H1 (cell line): ENCODE measurements around the gene SLC27A2. TPM values are rescaled to one million over a fixed set of nuclear protein-coding genes. Genes with fewer than 3 reads are reported as not detected.

Experiments
- CTCF ChIA-PET: fragments of 300-600 bp; sonication (Branson Sonifier 250); formaldehyde crosslinking; loops from one replicate; lab custom pipeline; 2021; ENCODE audit not compliant: partially characterized antibody; lab: Charles Lee
- POLR2A ChIA-PET: fragments of 300-600 bp; sonication (Branson Sonifier 250); formaldehyde crosslinking; loops from one replicate; lab custom pipeline; 2021; ENCODE audit warnings: inconsistent platforms; ENCODE audit not compliant: partially characterized antibody; lab: Charles Lee
- DNase-seq, 2 experiments: peaks; one replicate each; pipeline versions ENCODE4 v3.0.0 to v3.0.0-alpha.2; 2010 to 2022; ENCODE audit warnings: low spot score in 2 of 2, low read depth in 1 of 2, mixed read lengths in 1 of 2
- FAIRE-seq: peaks from 2 replicates; lab custom pipeline; 2011; peaks lifted over from hg19 to GRCh38; lab: Jason Lieb, UNC
- H2AFZ ChIP-seq: 2 replicates; pipeline ENCODE4 v1.8.1; 2012; ENCODE audit warnings: low read length, inconsistent platforms
- H2AK5ac ChIP-seq: 2 replicates; pipeline ENCODE4 v1.6.1; 2013; ENCODE audit warnings: low read depth, low read length
- H2BK120ac ChIP-seq: replicated peaks from 2 replicates; pipeline ENCODE3; 2013; ENCODE audit warnings: low read depth, low read length, inconsistent platforms
- H2BK12ac ChIP-seq: 2 replicates; pipeline ENCODE4 v1.6.1; 2013; ENCODE audit warnings: low read depth, low read length
- H2BK15ac ChIP-seq: 2 replicates; pipeline ENCODE4 v1.6.1; 2013; ENCODE audit warnings: low read length
- H2BK20ac ChIP-seq: 2 replicates; pipeline ENCODE4 v1.6.1; 2013; ENCODE audit warnings: low read length
- H2BK5ac ChIP-seq: 2 replicates; pipeline ENCODE4 v1.6.1; 2013; ENCODE audit warnings: low read depth, low read length
- H3K14ac ChIP-seq: 2 replicates; pipeline ENCODE4 v1.6.1; 2013; ENCODE audit warnings: inconsistent platforms; ENCODE audit not compliant: insufficient read length
- H3K18ac ChIP-seq: 2 replicates; pipeline ENCODE4 v1.6.1; 2013; ENCODE audit warnings: low read length; ENCODE audit errors: extremely low read depth
- H3K23ac ChIP-seq: 2 replicates; pipeline ENCODE4 v1.6.1; 2013; ENCODE audit warnings: inconsistent platforms; ENCODE audit not compliant: insufficient read length
- H3K23me2 ChIP-seq: 2 replicates; pipeline ENCODE4 v1.6.1; 2013; ENCODE audit warnings: low read depth, low read length
- H3K27ac ChIP-seq: 2 replicates; pipeline ENCODE4 v1.6.1; 2011; ENCODE audit warnings: low read depth, low read length, inconsistent platforms
- H3K27me3 ChIP-seq, 4 experiments: replicated peaks in 1 of 4; 1 replicate in 1 of 4; 2 replicates in 3 of 4; pipeline versions ENCODE4 v1.6.1 to v1.8.1; 2011 to 2013; ENCODE audit warnings: low read length in 3 of 4, mild to moderate bottlenecking in 3 of 4, inconsistent platforms in 2 of 4, mixed read lengths in 2 of 4, moderate library complexity in 1 of 4; ENCODE audit not compliant: control insufficient read depth in 3 of 4, insufficient read depth in 3 of 4; ENCODE audit errors: extremely low read depth in 1 of 4
- H3K36me3 ChIP-seq, 4 experiments: 2 replicates each; pipeline versions ENCODE4 v1.6.1 to v1.8.1; 2011 to 2013; ENCODE audit warnings: mild to moderate bottlenecking in 4 of 4, low read length in 3 of 4, moderate library complexity in 2 of 4, control low read depth in 1 of 4, inconsistent platforms in 1 of 4; ENCODE audit not compliant: insufficient read depth in 4 of 4, control insufficient read depth in 2 of 4
- H3K4ac ChIP-seq: replicated peaks from 2 replicates; pipeline ENCODE3; 2013; ENCODE audit warnings: low read length, low read depth, mixed read lengths, inconsistent platforms; ENCODE audit not compliant: insufficient read length
- H3K4me1 ChIP-seq, 4 experiments: replicated peaks in 1 of 4; 1 replicate in 1 of 4; 2 replicates in 3 of 4; pipeline versions ENCODE4 v1.6.1 to v1.8.1; 2011 to 2013; ENCODE audit warnings: low read length in 3 of 4, inconsistent platforms in 2 of 4, mixed read lengths in 1 of 4; ENCODE audit not compliant: insufficient read depth in 4 of 4, control insufficient read depth in 3 of 4
- H3K4me2 ChIP-seq, 2 experiments: 2 replicates each; pipeline versions ENCODE4 v1.6.1 to v1.8.1; 2011 to 2013; ENCODE audit warnings: low read depth in 2 of 2, low read length in 2 of 2, control low read depth in 1 of 2, inconsistent platforms in 1 of 2, mild to moderate bottlenecking in 1 of 2; ENCODE audit not compliant: insufficient read depth in 1 of 2
- H3K4me3 ChIP-seq, 4 experiments: fragments of 200-600, 300-600 bp in 1 of 4; sonication (generic), shearing (Covaris generic), sonication (Bioruptor Twin) in 1 of 4; 2 replicates each; pipeline versions ENCODE4 v1.5.1 to v1.8.1; 2011 to 2016; ENCODE audit warnings: low read length in 4 of 4, low read depth in 3 of 4, control low read depth in 2 of 4, inconsistent platforms in 2 of 4, mild to moderate bottlenecking in 2 of 4, mixed read lengths in 1 of 4, moderate library complexity in 1 of 4; ENCODE audit not compliant: insufficient read depth in 2 of 4; ENCODE audit errors: extremely low read depth in 1 of 4
- H3K56ac ChIP-seq: replicated peaks from 2 replicates; pipeline ENCODE3; 2013; ENCODE audit warnings: low read depth, mild to moderate bottlenecking, mixed read lengths, low read length, inconsistent platforms; ENCODE audit not compliant: insufficient read length
- H3K79me1 ChIP-seq: 2 replicates; pipeline ENCODE4 v1.6.1; 2013; ENCODE audit warnings: low read depth, low read length, control low read depth
- H3K79me2 ChIP-seq, 2 experiments: 2 replicates each; pipeline versions ENCODE4 v1.6.1 to v1.8.1; 2012 to 2013; ENCODE audit warnings: low read length in 2 of 2, mild to moderate bottlenecking in 2 of 2, inconsistent platforms in 1 of 2; ENCODE audit not compliant: insufficient read depth in 2 of 2, control insufficient read depth in 1 of 2
- H3K9ac ChIP-seq, 4 experiments: replicated peaks in 1 of 4; 1 replicate in 1 of 4; 2 replicates in 3 of 4; pipeline versions ENCODE4 v1.6.1 to v1.8.1; 2011 to 2013; ENCODE audit warnings: low read depth in 3 of 4, low read length in 3 of 4, control low read depth in 2 of 4, mild to moderate bottlenecking in 2 of 4, moderate library complexity in 2 of 4, inconsistent platforms in 1 of 4; ENCODE audit errors: extremely low read depth in 1 of 4
- H3K9me3 ChIP-seq, 2 experiments: 2 replicates each; pipeline versions ENCODE4 v1.6.1 to v1.8.1; 2012 to 2013; ENCODE audit warnings: mild to moderate bottlenecking in 2 of 2, moderate library complexity in 2 of 2, control low read depth in 1 of 2, inconsistent platforms in 1 of 2, low read depth in 1 of 2, low read length in 1 of 2, mixed read lengths in 1 of 2; ENCODE audit not compliant: insufficient read depth in 2 of 2
- H4K20me1 ChIP-seq, 2 experiments: replicated peaks in 1 of 2; 2 replicates each; pipeline versions ENCODE3 to v1.8.1; 2011 to 2013; ENCODE audit warnings: inconsistent platforms in 2 of 2, low read length in 2 of 2, mild to moderate bottlenecking in 1 of 2; ENCODE audit not compliant: insufficient read depth in 2 of 2, control insufficient read depth in 1 of 2
- H4K5ac ChIP-seq: 2 replicates; pipeline ENCODE4 v1.6.1; 2013; ENCODE audit warnings: low read length, low read depth, mixed read lengths, inconsistent platforms; ENCODE audit not compliant: insufficient read length
- H4K8ac ChIP-seq: 2 replicates; pipeline ENCODE4 v1.8.0; 2013; ENCODE audit warnings: mild to moderate bottlenecking, moderate library complexity, low read length, inconsistent platforms; ENCODE audit not compliant: insufficient read depth; ENCODE audit errors: extremely low read depth
- H4K91ac ChIP-seq: replicated peaks from 2 replicates; pipeline ENCODE3; 2013; ENCODE audit warnings: low read length, mixed read lengths, inconsistent platforms; ENCODE audit not compliant: insufficient read length
- ASH2L ChIP-seq: fragments of 200-600, 300-600 bp; sonication (generic); IDR thresholded peaks from one replicate; pipeline ENCODE4 v1.7.1; 2017; ENCODE audit warnings: low read length
- ATF2 ChIP-seq: IDR thresholded peaks from 2 replicates; pipeline ENCODE4 v1.6.1; 2012; ENCODE audit warnings: low read length, inconsistent platforms
- BCL11A ChIP-seq, 2 experiments: IDR thresholded peaks; one replicate each; pipeline ENCODE4 v1.6.1; 2011; ENCODE audit warnings: low read depth in 2 of 2, low read length in 2 of 2, mild to moderate bottlenecking in 2 of 2
- CBX8 ChIP-seq: fragments of 300-800, 300-1000 bp; sonication (generic); IDR thresholded peaks from 2 replicates; pipeline ENCODE4 v1.7.1; 2016; ENCODE audit warnings: low read depth, low read length, borderline replicate concordance
- CEBPB ChIP-seq: IDR thresholded peaks from 2 replicates; pipeline ENCODE4 v1.6.1; 2012; ENCODE audit warnings: low read depth, low read length
- EP300 ChIP-seq, 2 experiments: IDR thresholded peaks; 1 replicate in 1 of 2; 2 replicates in 1 of 2; pipeline ENCODE4 v1.6.1; 2011 to 2012; ENCODE audit warnings: low read depth in 2 of 2, low read length in 2 of 2, mild to moderate bottlenecking in 2 of 2, borderline replicate concordance in 1 of 2, inconsistent platforms in 1 of 2, moderate library complexity in 1 of 2
- SIX5 ChIP-seq: IDR thresholded peaks from 2 replicates; pipeline ENCODE4 v1.6.1; 2011; ENCODE audit warnings: mild to moderate bottlenecking, low read depth, low read length
- SP2 ChIP-seq: IDR thresholded peaks from 2 replicates; pipeline ENCODE4 v1.6.1; 2012; ENCODE audit warnings: mild to moderate bottlenecking, low read length, inconsistent platforms
- SP4 ChIP-seq: IDR thresholded peaks from 2 replicates; pipeline ENCODE4 v1.6.1; 2012; ENCODE audit warnings: low read length, inconsistent platforms
- SUZ12 ChIP-seq: fragments of 200-600 bp; sonication (generic); IDR thresholded peaks from 2 replicates; pipeline ENCODE4 v1.6.1; 2012; ENCODE audit warnings: mild to moderate bottlenecking, inconsistent platforms, low read length, moderate library complexity, mixed read lengths
- TAF1 ChIP-seq: IDR thresholded peaks from 2 replicates; pipeline ENCODE4 v1.6.1; 2011; ENCODE audit warnings: mild to moderate bottlenecking, low read depth, low read length
- TEAD4 ChIP-seq: IDR thresholded peaks from 2 replicates; pipeline ENCODE4 v1.6.1; 2012; ENCODE audit warnings: low read depth, low read length, inconsistent platforms, mixed read lengths
- WGBS, 2 experiments: shearing (Covaris generic) in 1 of 2; methylation state at CpG; one replicate each; pipeline versions ENCODE4 v1.1.6 to v1.1.7; 2013 to 2015; ENCODE audit warnings: low lambda C conversion rate in 2 of 2, mixed read lengths in 2 of 2, inconsistent platforms in 1 of 2, low coverage in 1 of 2, missing lambda C conversion rate in 1 of 2; ENCODE audit not compliant: insufficient replicate concordance in 2 of 2, insufficient coverage in 1 of 2, insufficient read length in 1 of 2; ENCODE audit errors: extremely low coverage in 1 of 2, missing lambda C conversion rate in 1 of 2; 5-methylcytosine and 5-hydroxymethylcytosine counted together
- polyA plus RNA-seq, 7 experiments: library from polyadenylated mRNA; depleted of rRNA in 3 of 7; stranded (reverse) in 5 of 7; unstranded in 2 of 7; fragments of >200 nt in 5 of 7; fragments of 200-250 nt in 2 of 7; gene quantifications; 1 replicate in 5 of 7; 2 replicates in 1 of 7; 4 replicates in 1 of 7; pipeline versions ENCODE4 v1.2.1 to v1.2.3, GENCODE V29; 2011 to 2013; ENCODE audit warnings: missing spikeins in 2 of 7, mixed read lengths in 2 of 7
- total RNA-seq: library from RNA; stranded (reverse); fragmentation: NEBNext Ultra II Directional; extraction: Animal tissue kit (Norgen Biotek cat#: 25700); gene quantifications from 2 replicates; pipeline ENCODE4 v1.2.1, GENCODE V29; 2021
- TF ChIP-seq, protein P1 (sequence below): IDR thresholded peaks from 2 replicates; pipeline ENCODE4 v1.6.1; 2011; ENCODE audit warnings: low read length, improper control_type of control experiment

The SLC27A2 gene
- total and polyA plus RNA-seq, 2 of the 8 experiments (the other 6 are each of a cell fraction or from before 2014, with no cell fraction given), result 5.6 to 5.8 TPM

- H4K5ac ChIP-seq, result no peak overlapping the region
- H3K18ac ChIP-seq, result no peak overlapping the region
- H2BK12ac ChIP-seq, result no peak overlapping the region
- H4K8ac ChIP-seq, result no peak overlapping the region
- H3K79me2 ChIP-seq, result no peaks in the 10 kb centered on the region
- no peaks in the 10 kb centered on the region for H3K9me3 ChIP-seq
- no peak overlapping the region for H3K14ac ChIP-seq
- no peak overlapping the region for H3K9ac ChIP-seq
- FAIRE-seq (no peak), DNase-seq (no peak)
- no peaks in the 10 kb centered on the region for H4K20me1 ChIP-seq
- H2AFZ ChIP-seq, result no peak overlapping the region
- no peaks in the 10 kb centered on the region for H3K23me2 ChIP-seq
- H3K4me2 ChIP-seq, result no peak overlapping the region
- no peak overlapping the region for H2AK5ac ChIP-seq
- no peak overlapping the region for H2BK20ac ChIP-seq
- no peak overlapping the region for H3K4me3 ChIP-seq
- WGBS, 2 experiments, result 89% methylated on average over 9 of the region's 9 CpGs; no CpG with 5 or more reads in 1 of the 2 experiments
- no peak overlapping the region for H3K4ac ChIP-seq
- H4K91ac ChIP-seq, result no peak overlapping the region
- no peaks in the 10 kb centered on the region for H3K79me1 ChIP-seq
- H3K36me3 ChIP-seq, result no peaks in the 10 kb centered on the region; a peak in 1 of 8 replicates
- H2BK15ac ChIP-seq, result no peak overlapping the region
- H3K27me3 ChIP-seq, result no peaks in the 10 kb centered on the region
- no peaks in the 10 kb centered on the region for H3K4me1 ChIP-seq
- ChIA-PET CTCF (interaction anchor here (5.7 kb wide), 1 partner anchor 14 kb away, joined by 37 read pairs; no protein-coding TSS in a partner anchor), POLR2A (no interaction called here)
- H3K56ac ChIP-seq, result no peak overlapping the region
- no peak overlapping the region for H2BK120ac ChIP-seq
- H2BK5ac ChIP-seq, result no peak overlapping the region
- no peak overlapping the region for H3K27ac ChIP-seq
- H3K23ac ChIP-seq, result no peak overlapping the region
- TF ChIP-seq ATF2 (no peak), TAF1 (no peak), SP2 (no peak), SIX5 (no peak), SUZ12 (no peak), EP300 (IDR thresholded peaks at IDR 0.05; ENCODE audit: borderline replicate concordance in 1 of 2, low read depth in 2 of 2, low read length in 2 of 2) (no peak), ASH2L (no peak), CEBPB (no peak), TEAD4 (no peak), BCL11A (IDR thresholded peaks at IDR 0.05; ENCODE audit: low read depth in 2 of 2, low read length in 2 of 2) (no peak), SP4 (no peak), CBX8 (no peak)
- TF ChIP-seq, protein P1, sequence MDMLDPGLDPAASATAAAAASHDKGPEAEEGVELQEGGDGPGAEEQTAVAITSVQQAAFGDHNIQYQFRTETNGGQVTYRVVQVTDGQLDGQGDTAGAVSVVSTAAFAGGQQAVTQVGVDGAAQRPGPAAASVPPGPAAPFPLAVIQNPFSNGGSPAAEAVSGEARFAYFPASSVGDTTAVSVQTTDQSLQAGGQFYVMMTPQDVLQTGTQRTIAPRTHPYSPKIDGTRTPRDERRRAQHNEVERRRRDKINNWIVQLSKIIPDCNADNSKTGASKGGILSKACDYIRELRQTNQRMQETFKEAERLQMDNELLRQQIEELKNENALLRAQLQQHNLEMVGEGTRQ, result no peak
These were observed 54.4 kb downstream of the SLC27A2 start for GRCh38 chr15:50236433-50236832.
